Naive thymus-derived CD4-positive, alpha-beta T cell (primary cell): ENCODE data around the gene TELO2. TPM values are rescaled to one million over a fixed set of nuclear protein-coding genes. Genes with fewer than 3 reads are reported as not detected.

ENCODE experiments used
- ATAC-seq: fragments of 150-1000 bp; cut with Tn5 transposase; 2 replicates; pipeline ENCODE4 v1.10.0; 2021; ENCODE audit warnings: mild to moderate bottlenecking, moderate library complexity
- CTCF ChIA-PET: fragments of 350-600 bp; sonication (Branson Sonifier 250); formaldehyde crosslinking; loops from one replicate; lab custom pipeline; 2021; ENCODE audit warnings: antibody characterized with exemption; lab: Charles Lee
- POLR2A ChIA-PET: fragments of 350-600 bp; sonication (Branson Sonifier 250); formaldehyde crosslinking; loops from one replicate; lab custom pipeline; 2021; ENCODE audit warnings: antibody characterized with exemption, inconsistent platforms; lab: Charles Lee
- DNase-seq, 9 donors: peaks; one replicate each; pipeline versions ENCODE4 v3.0.0 to v3.0.0-alpha.2; 2020 to 2022; ENCODE audit warnings: mixed read lengths in 1 of 9
- H3K27ac ChIP-seq: one replicate; pipeline ENCODE4 v1.7.0; 2013; ENCODE audit warnings: mild to moderate bottlenecking, low read depth, low read length, moderate library complexity
- H3K27me3 ChIP-seq, 2 donors: one replicate each; pipeline ENCODE4 v1.7.0; 2013; ENCODE audit warnings: low read length in 2 of 2, mild to moderate bottlenecking in 2 of 2, moderate library complexity in 2 of 2; ENCODE audit not compliant: control insufficient read depth in 2 of 2, insufficient read depth in 2 of 2
- H3K36me3 ChIP-seq, 3 experiments: 1 replicate in 2 of 3; 2 replicates in 1 of 3; pipeline ENCODE4 v1.7.0; 2013; ENCODE audit warnings: low read length in 3 of 3, mild to moderate bottlenecking in 3 of 3, moderate library complexity in 1 of 3; ENCODE audit not compliant: insufficient read depth in 3 of 3, control insufficient read depth in 2 of 3
- H3K4me1 ChIP-seq, 2 donors: one replicate each; pipeline ENCODE4 v1.7.0; 2013; ENCODE audit warnings: low read length in 2 of 2, mild to moderate bottlenecking in 2 of 2, moderate library complexity in 1 of 2; ENCODE audit not compliant: control insufficient read depth in 2 of 2, insufficient read depth in 2 of 2
- H3K4me3 ChIP-seq: 2 replicates; pipeline ENCODE4 v1.7.0; 2013; ENCODE audit warnings: mild to moderate bottlenecking, low read length
- H3K9me3 ChIP-seq, 3 experiments: 1 replicate in 2 of 3; 2 replicates in 1 of 3; pipeline ENCODE4 v1.7.0; 2013; ENCODE audit warnings: low read length in 3 of 3; ENCODE audit not compliant: control insufficient read depth in 2 of 3
- H3K27ac Mint-ChIP-seq, 9 donors: one replicate each; pipeline ENCODE4 v1.8.0; 2020 to 2022; ENCODE audit warnings: mixed read lengths in 9 of 9, mild to moderate bottlenecking in 8 of 9, moderate library complexity in 5 of 9, inconsistent platforms in 2 of 9
- H3K27me3 Mint-ChIP-seq, 5 donors: one replicate each; pipeline ENCODE4 v1.8.0; 2021 to 2022; ENCODE audit warnings: mixed read lengths in 5 of 5, mild to moderate bottlenecking in 1 of 5
- H3K36me3 Mint-ChIP-seq, 5 donors: one replicate each; pipeline ENCODE4 v1.8.0; 2020 to 2022; ENCODE audit warnings: mixed read lengths in 5 of 5, mild to moderate bottlenecking in 3 of 5, inconsistent platforms in 1 of 5
- H3K4me1 Mint-ChIP-seq, 7 donors: one replicate each; pipeline ENCODE4 v1.8.0; 2020 to 2022; ENCODE audit warnings: mixed read lengths in 7 of 7, mild to moderate bottlenecking in 3 of 7, inconsistent platforms in 1 of 7
- H3K4me3 Mint-ChIP-seq, 10 donors: one replicate each; pipeline ENCODE4 v1.8.0; 2020 to 2022; ENCODE audit warnings: mild to moderate bottlenecking in 10 of 10, mixed read lengths in 10 of 10, moderate library complexity in 6 of 10, inconsistent platforms in 2 of 10
- H3K9me3 Mint-ChIP-seq, 11 donors: one replicate each; pipeline ENCODE4 v1.8.0; 2020 to 2022; ENCODE audit warnings: mixed read lengths in 11 of 11, mild to moderate bottlenecking in 4 of 11, inconsistent platforms in 1 of 11, moderate library complexity in 1 of 11
- intact Hi-C, 2 donors: fragments of 100-400 bp; cut with micrococcal nuclease; formaldehyde crosslinking; loops; one replicate each; pipeline ENCODE4 v1.15.1; 2023
- polyA plus RNA-seq, 2 donors: library from polyadenylated mRNA; unstranded; fragments of 300-500 nt; fragmentation: Illumina TruSeq; gene quantifications; one replicate each; pipeline ENCODE4 v1.2.3, GENCODE V29; 2021
- total RNA-seq, 6 experiments: library from RNA in 5 of 6; stranded (reverse) in 5 of 6; gene quantifications; 1 replicate in 5 of 6; 2 replicates in 1 of 6; pipeline ENCODE4 v1.2.3 and lab custom pipeline; 2021 to 2026

TELO2 gene
- total and polyA plus RNA-seq, 7 experiments from 2014 or later, result 10.5 to 58.9 (median 50.2) TPM

DNA sequence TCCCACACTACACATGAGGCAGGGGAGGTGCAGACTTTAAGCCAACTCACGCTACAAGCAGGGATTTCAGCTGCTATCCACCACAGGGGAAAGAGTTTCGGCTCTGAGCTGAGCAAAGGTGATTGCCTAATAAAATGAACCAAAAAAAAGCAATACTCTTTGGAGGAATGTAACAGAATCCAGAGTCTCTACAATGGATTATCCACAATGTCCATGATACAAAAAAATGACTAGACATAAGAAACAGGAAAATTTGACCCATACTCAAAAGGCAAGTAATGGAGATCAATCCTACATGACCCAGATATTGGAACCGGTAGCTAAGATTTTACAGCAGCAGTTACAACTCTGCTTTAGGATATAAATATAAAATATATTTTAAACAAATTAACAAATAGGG lies 21.3 kb downstream of the TELO2 start:
- POLR2A ChIA-PET, result no interaction called here
- H3K27me3 Mint-ChIP-seq, result no peaks in the 10 kb centered on the region

DNA sequence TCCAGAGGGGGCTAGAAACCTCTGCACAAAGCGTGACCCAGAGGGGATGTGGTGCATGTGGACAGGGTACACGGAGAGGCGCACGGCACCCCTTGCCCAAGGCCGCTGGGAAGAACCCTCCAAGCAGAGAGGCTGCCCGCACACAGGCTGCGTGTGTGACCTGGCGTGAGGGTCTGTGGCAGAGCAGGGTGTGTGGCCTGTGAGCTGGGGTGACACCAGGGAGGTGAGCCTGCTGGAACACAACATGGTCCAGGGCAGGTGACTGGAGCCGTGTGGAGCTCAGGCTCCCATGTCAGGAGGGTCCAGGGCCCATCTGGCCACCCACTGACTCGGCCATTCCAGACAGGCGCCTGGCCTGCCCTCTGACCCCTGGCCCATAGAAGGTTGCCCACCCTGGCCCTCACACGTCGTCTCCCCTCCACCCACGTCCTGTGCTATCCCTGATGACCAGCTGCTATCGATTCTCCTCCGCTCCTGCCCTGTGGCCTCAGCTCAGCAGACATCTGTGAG lies 25.5 kb downstream of the TELO2 start:
- no peak for DNase-seq
- POLR2A ChIA-PET, result no interaction called here

More for the DNA sequence above, 21.3 kb downstream of the TELO2 start:
- CTCF ChIA-PET, result no interaction called here
- H3K4me3 Mint-ChIP-seq, result no peak overlapping the region
- peak overlapping the region in 1 of 9 donors; percentile 30 for H3K27ac Mint-ChIP-seq
- peaks cover 0 to 20% (median 15%) of the 10 kb centered on the region in 5 donors for H3K36me3 Mint-ChIP-seq
- Histone ChIP-seq H3K4me1 (no peaks in the 10 kb centered on the region), H3K27me3 (no peaks in the 10 kb centered on the region), H3K9me3 (peaks cover 0 to 4% (median 0%) of the 10 kb centered on the region in 3 experiments), H3K36me3 (peaks cover 0 to 27% (median 0%) of the 10 kb centered on the region in 3 experiments), H3K4me3 (no peak overlapping the region), H3K27ac (no peak overlapping the region)
- no peak for DNase-seq
- peaks cover 0 to 3% (median 0%) of the 10 kb centered on the region in 7 donors for H3K4me1 Mint-ChIP-seq
- H3K9me3 Mint-ChIP-seq, result peaks cover 0 to 12% (median 4%) of the 10 kb centered on the region in 11 donors
- no peak for ATAC-seq
- intact Hi-C loops, result no loop called here

DNA sequence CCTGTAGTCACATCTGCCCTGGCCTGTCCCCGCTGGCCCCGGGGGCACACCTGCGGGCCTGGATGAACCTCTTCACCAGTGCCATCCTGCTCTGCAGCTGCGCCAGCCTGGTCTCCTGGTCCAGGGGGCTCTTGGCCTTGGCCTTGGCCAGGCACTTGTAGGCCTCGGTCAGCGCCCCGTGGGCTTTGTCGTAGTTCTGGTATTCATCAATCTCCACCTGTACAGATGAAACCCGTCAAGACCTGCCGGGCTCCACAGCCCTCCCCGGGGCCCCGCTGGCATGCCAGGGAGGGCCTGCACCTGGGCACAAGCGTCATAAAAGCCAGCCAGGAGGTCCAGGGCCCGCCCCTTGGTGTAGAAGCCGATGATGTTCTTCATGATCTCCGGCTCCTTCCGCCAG lies 26.7 kb downstream of the TELO2 start:
- H3K27ac ChIP-seq, result no peak overlapping the region
- H3K4me1 Mint-ChIP-seq, result no peaks in the 10 kb centered on the region
- POLR2A ChIA-PET, result no interaction called here
- CTCF ChIA-PET, result no interaction called here
- H3K27ac Mint-ChIP-seq, result no peak overlapping the region
- H3K27me3 Mint-ChIP-seq, result no peaks in the 10 kb centered on the region
- DNase-seq (no peak), ATAC-seq (no peak)
- H3K4me1 ChIP-seq, result no peaks in the 10 kb centered on the region
- no peaks in the 10 kb centered on the region for H3K27me3 ChIP-seq
- H3K9me3 ChIP-seq, result no peaks in the 10 kb centered on the region
- peaks cover 0 to 18% (median 2%) of the 10 kb centered on the region in 5 donors for H3K36me3 Mint-ChIP-seq
- intact Hi-C loops, result loop anchor here in 1 of 2 donors (10.0 kb wide), 1 partner anchor 405 kb away; no protein-coding TSS in a partner anchor
- no peak overlapping the region for H3K4me3 Mint-ChIP-seq
- H3K4me3 ChIP-seq, result no peak overlapping the region
- peaks cover 0 to 27% (median 0%) of the 10 kb centered on the region in 3 experiments for H3K36me3 ChIP-seq
- peaks cover 0 to 3% (median 2%) of the 10 kb centered on the region in 11 donors for H3K9me3 Mint-ChIP-seq

More for the DNA sequence above, 25.5 kb downstream of the TELO2 start:
- Histone ChIP-seq H3K27me3 (no peaks in the 10 kb centered on the region), H3K4me3 (no peak overlapping the region), H3K4me1 (no peaks in the 10 kb centered on the region), H3K36me3 (peaks cover 0 to 23% (median 0%) of the 10 kb centered on the region in 3 experiments), H3K9me3 (peaks cover 0 to 4% (median 0%) of the 10 kb centered on the region in 3 experiments), H3K27ac (no peak overlapping the region)
- Mint-ChIP-seq H3K4me3 (no peak overlapping the region), H3K4me1 (no peaks in the 10 kb centered on the region), H3K27me3 (no peaks in the 10 kb centered on the region), H3K36me3 (peaks cover 0 to 19% (median 7%) of the 10 kb centered on the region in 5 donors), H3K9me3 (peaks cover 0 to 9% (median 3%) of the 10 kb centered on the region in 11 donors), H3K27ac (no peak overlapping the region)
- intact Hi-C loops, result no loop called here
- ATAC-seq, result no peak
- CTCF ChIA-PET, result no interaction called here

DNA sequence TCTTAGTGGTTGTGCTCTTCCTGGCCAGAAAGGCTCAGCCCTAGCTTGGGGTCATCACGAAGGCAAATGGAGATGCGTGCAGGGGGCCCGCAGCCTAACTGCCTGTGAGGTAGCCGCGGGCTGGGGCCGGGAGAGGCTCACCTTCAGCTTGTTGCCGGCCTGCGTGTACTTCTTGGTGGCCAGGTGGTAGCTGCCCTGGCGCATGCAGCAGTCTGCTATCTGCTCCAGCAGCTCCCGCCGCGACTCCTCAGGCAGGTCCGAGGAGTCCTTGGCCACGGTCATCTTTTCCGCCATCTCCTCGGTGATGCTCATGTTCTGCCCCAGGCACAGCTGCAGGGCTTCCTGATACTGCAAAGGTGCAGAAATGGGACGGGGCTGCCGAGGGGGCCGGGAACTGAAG lies 27.3 kb downstream of the TELO2 start:
- Histone ChIP-seq H3K27ac (no peak overlapping the region), H3K4me1 (peaks cover 0 to 5% of the 10 kb centered on the region in 2 donors), H3K27me3 (no peaks in the 10 kb centered on the region), H3K9me3 (no peaks in the 10 kb centered on the region), H3K36me3 (peaks cover 0 to 27% (median 0%) of the 10 kb centered on the region in 3 experiments), H3K4me3 (no peak overlapping the region)
- ATAC-seq (no peak), DNase-seq (no peak)
- Mint-ChIP-seq H3K36me3 (peaks cover 0 to 14% (median 0%) of the 10 kb centered on the region in 5 donors), H3K4me3 (no peak overlapping the region), H3K27ac (no peak overlapping the region), H3K27me3 (no peaks in the 10 kb centered on the region), H3K9me3 (no peaks in the 10 kb centered on the region), H3K4me1 (peaks cover 0 to 4% (median 1%) of the 10 kb centered on the region in 7 donors)
- intact Hi-C loops, result loop anchor here in 1 of 2 donors (10.0 kb wide), 1 partner anchor 404 kb away; no protein-coding TSS in a partner anchor
- ChIA-PET POLR2A (no interaction called here), CTCF (no interaction called here)

DNA sequence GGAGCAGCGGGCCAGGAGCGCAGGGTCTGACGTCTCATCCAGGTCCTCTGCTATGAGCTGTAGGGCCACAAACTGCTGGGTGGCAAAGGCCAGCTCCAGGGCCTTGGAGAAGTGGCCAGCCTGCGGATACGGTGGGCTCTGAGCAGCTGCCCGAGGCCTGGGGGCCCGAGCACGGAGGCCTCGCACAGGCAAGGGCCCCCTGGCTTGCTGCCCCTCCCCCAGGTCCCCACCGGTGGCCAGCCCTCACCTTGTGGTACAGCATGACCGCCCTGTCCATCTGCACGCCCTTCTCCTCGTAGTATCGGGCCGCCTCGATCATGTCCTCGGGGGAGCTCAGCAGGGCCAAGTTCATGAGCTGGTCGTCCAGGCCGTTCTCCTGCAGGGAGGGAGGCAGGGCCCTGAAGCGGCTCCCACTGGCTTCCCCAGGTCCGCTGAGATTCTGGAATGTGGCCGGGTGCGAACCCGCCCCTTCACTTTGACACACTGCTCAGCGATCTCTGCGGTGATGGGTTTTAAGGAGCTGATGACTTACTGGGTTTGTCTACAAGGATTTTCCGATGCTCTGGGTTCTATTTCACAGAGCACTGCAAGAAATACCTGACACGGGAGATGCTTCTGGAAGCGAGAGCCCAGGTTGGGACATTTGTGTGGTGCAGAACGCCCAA lies 30.6 kb downstream of the TELO2 start:
- CTCF ChIA-PET, result interaction anchor here (0.6 to 1.0 kb wide), 3 partner anchors 9 to 95 kb away, joined by 3 to 5 read pairs (median 3); partner anchors contain the start of gene TMEM204
- H3K4me3 Mint-ChIP-seq, result no peak overlapping the region

DNA sequence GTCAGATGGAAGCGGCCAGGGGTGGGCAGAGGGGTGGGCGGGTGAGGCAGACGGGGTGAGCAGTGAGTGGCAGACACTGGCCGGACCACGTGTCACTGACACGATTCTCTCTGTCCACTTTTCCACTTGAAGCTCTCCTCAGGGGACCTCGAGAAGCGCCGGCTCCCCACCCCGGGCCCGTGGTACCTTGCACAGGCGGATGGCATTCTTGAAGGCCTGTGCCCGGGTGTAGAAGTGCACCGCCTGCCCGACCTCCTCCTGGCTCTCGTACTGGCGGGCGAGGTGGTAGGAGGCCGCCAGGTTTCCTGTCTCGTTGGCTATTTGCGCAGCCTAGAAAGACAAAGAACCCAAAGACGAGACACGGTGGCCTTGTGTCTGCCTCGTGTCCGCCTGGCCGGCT lies 31.2 kb downstream of the TELO2 start:
- H3K27me3 ChIP-seq, result no peaks in the 10 kb centered on the region
- H3K4me3 ChIP-seq, result no peak overlapping the region
- Mint-ChIP-seq H3K27ac (peak overlapping the region in 1 of 9 donors; percentile 65), H3K9me3 (no peaks in the 10 kb centered on the region), H3K4me3 (no peak overlapping the region), H3K27me3 (no peaks in the 10 kb centered on the region), H3K36me3 (peaks cover 0 to 8% (median 0%) of the 10 kb centered on the region in 5 donors), H3K4me1 (peaks cover 7 to 34% (median 22%) of the 10 kb centered on the region in 7 donors)
- peaks cover 10 to 33% of the 10 kb centered on the region in 2 donors for H3K4me1 ChIP-seq
- intact Hi-C loops, result loop anchor here in 1 of 2 donors (10.0 kb wide), 1 partner anchor 400 kb away; no protein-coding TSS in a partner anchor
- H3K27ac ChIP-seq, result no peak overlapping the region
- peaks cover 0 to 19% (median 0%) of the 10 kb centered on the region in 3 experiments for H3K36me3 ChIP-seq
- no peaks in the 10 kb centered on the region for H3K9me3 ChIP-seq
- ChIA-PET POLR2A (interaction anchor here (0.6 kb wide), 1 partner anchor 20 kb away, joined by 3 read pairs; no protein-coding TSS in a partner anchor), CTCF (interaction anchor here (0.9 kb wide), 1 partner anchor 8 kb away, joined by 5 read pairs; no protein-coding TSS in a partner anchor)
- DNase-seq (no peak), ATAC-seq (no peak)

More for the DNA sequence above, 30.6 kb downstream of the TELO2 start:
- H3K4me1 ChIP-seq, result peaks cover 10 to 33% of the 10 kb centered on the region in 2 donors
- POLR2A ChIA-PET, result interaction anchor here (0.7 to 2.3 kb wide), 5 partner anchors 9 to 31 kb away, joined by 3 to 8 read pairs (median 7); partner anchors contain the start of genes TELO2 and TMEM204
- no peak for DNase-seq
- Mint-ChIP-seq H3K27me3 (no peaks in the 10 kb centered on the region), H3K27ac (peak overlapping the region in 1 of 9 donors; percentile 65), H3K36me3 (peaks cover 0 to 11% (median 0%) of the 10 kb centered on the region in 5 donors), H3K9me3 (no peaks in the 10 kb centered on the region), H3K4me1 (peaks cover 5 to 30% (median 20%) of the 10 kb centered on the region in 7 donors)
- intact Hi-C loops, result loop anchor here in 1 of 2 donors (10.0 kb wide), 1 partner anchor 401 kb away; no protein-coding TSS in a partner anchor
- no peaks in the 10 kb centered on the region for H3K27me3 ChIP-seq
- H3K4me3 ChIP-seq, result no peak overlapping the region
- no peak for ATAC-seq
- H3K27ac ChIP-seq, result no peak overlapping the region
- peaks cover 0 to 22% (median 0%) of the 10 kb centered on the region in 3 experiments for H3K36me3 ChIP-seq
- H3K9me3 ChIP-seq, result no peaks in the 10 kb centered on the region
